Measurements from ENCODE around the gene COA7. TPM values are rescaled to one million over a fixed set of nuclear protein-coding genes. Genes with fewer than 3 reads are reported as not detected.

Gene COA7
- total RNA-seq, 4 donors from 2014 or later = 4.1 to 18.8 (median 11.2) TPM

DNA sequence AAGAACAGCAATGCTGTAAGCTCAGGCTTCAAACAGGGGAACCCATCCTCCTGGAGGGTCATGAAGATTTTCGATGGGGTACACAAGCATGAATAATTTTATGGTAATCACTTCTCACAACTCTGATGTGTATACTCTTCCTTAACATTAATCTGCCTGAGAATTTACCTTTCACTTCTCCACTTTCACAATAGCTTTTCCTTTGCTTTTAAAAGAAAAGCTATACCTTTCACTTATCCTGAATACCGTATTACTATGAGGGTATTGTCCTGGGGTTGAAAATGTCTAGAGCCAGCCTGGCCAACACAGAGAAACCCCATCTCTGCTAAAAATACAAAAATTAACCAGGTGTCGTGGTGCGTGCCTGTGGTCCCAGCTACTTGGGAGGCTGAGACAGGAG, 15.4 kb upstream of the COA7 start:
- TF ChIP-seq, protein P1, sequence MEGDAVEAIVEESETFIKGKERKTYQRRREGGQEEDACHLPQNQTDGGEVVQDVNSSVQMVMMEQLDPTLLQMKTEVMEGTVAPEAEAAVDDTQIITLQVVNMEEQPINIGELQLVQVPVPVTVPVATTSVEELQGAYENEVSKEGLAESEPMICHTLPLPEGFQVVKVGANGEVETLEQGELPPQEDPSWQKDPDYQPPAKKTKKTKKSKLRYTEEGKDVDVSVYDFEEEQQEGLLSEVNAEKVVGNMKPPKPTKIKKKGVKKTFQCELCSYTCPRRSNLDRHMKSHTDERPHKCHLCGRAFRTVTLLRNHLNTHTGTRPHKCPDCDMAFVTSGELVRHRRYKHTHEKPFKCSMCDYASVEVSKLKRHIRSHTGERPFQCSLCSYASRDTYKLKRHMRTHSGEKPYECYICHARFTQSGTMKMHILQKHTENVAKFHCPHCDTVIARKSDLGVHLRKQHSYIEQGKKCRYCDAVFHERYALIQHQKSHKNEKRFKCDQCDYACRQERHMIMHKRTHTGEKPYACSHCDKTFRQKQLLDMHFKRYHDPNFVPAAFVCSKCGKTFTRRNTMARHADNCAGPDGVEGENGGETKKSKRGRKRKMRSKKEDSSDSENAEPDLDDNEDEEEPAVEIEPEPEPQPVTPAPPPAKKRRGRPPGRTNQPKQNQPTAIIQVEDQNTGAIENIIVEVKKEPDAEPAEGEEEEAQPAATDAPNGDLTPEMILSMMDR (IDR thresholded peaks at IDR 0.05) = no peak
- no peak for TF ChIP-seq POLR2A (IDR thresholded peaks at IDR 0.05)
- no peaks in the 10 kb centered on the region for H3K4me1 ChIP-seq
- H3K9me3 ChIP-seq = no peaks in the 10 kb centered on the region
- no peaks in the 10 kb centered on the region for H3K27me3 ChIP-seq
- H3K36me3 ChIP-seq = no peaks in the 10 kb centered on the region
- intact Hi-C loops (cut with DNase I; ENCODE audit: low total_unique reads) = no loop called here
- DNase-seq = no peak
- no peak overlapping the region for H3K27ac ChIP-seq
- H3K4me3 ChIP-seq = no peak overlapping the region

DNA sequence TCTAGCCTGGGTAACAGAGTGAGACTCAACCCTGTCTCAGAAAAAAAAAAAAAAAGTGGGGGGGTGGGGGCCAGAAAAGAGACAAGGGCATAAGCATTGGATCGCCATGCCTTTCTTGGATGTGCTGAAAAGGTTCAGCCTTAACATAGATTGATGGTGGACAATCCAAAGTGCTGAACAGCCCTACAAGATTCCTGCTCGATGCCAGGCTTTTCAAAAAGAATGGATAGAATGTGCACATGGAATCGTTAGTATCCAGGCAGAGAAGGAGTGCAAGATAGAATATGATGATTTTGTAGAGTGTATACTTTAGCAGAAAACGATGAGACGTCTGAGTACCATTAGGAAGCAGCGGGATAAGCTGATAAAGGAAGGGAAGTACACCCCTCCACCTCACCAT, 10.9 kb upstream of the COA7 start:
- Histone ChIP-seq H3K4me1 (no peaks in the 10 kb centered on the region), H3K27ac (peak overlapping the region; percentile 54 to 56), H3K4me3 (no peak overlapping the region), H3K9me3 (no peaks in the 10 kb centered on the region), H3K27me3 (no peaks in the 10 kb centered on the region), H3K36me3 (no peaks in the 10 kb centered on the region)
- no peak for TF ChIP-seq POLR2A (IDR thresholded peaks at IDR 0.05)
- TF ChIP-seq, protein P1 (IDR thresholded peaks at IDR 0.05) = no peak
- intact Hi-C loops (cut with DNase I; ENCODE audit: low total_unique reads) = no loop called here
- DNase-seq = no peak

DNA sequence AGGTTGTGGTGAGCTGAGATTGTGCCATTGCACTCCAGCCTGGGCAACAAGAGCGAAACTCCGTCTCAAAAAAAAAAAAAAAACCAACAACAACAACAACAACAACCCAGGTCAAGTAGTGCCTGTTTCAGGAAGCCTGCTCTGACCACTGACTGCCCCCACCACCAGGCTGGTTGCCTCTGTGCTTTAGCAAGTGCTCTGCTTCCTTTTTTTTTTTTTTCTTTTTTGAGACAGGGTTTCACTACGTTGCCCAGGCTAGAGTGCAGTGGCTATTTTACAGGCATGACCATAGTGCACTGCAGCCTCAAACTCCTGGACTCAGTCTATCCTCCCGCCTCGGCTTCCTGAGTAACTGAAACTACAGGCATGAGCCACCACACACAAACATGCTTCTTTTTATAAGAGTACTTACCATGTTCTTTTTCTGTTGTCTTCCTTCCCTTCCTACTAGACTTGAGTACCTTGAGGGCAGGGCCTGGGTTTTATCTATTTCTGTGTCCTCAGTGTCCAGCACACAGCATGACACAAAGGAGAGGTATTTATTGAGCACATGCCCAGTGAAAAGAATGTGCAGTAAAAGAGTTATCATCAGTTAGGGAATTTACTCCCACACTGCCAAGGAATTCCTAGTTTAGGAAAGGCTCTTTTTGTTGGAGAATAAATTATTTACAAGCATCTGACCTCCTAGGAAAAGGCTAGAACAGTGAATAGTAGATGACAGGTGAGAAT, 9.9 kb upstream of the COA7 start:
- Histone ChIP-seq H3K27ac (peak overlapping the region; percentile 54 to 56), H3K4me1 (no peaks in the 10 kb centered on the region), H3K27me3 (no peaks in the 10 kb centered on the region), H3K9me3 (no peaks in the 10 kb centered on the region), H3K36me3 (no peaks in the 10 kb centered on the region), H3K4me3 (no peak overlapping the region)
- intact Hi-C loops (cut with DNase I; ENCODE audit: low total_unique reads) = no loop called here
- TF ChIP-seq, protein P1 (IDR thresholded peaks at IDR 0.05) = no peak
- no peak for TF ChIP-seq POLR2A (IDR thresholded peaks at IDR 0.05)
- DNase-seq = no peak

DNA sequence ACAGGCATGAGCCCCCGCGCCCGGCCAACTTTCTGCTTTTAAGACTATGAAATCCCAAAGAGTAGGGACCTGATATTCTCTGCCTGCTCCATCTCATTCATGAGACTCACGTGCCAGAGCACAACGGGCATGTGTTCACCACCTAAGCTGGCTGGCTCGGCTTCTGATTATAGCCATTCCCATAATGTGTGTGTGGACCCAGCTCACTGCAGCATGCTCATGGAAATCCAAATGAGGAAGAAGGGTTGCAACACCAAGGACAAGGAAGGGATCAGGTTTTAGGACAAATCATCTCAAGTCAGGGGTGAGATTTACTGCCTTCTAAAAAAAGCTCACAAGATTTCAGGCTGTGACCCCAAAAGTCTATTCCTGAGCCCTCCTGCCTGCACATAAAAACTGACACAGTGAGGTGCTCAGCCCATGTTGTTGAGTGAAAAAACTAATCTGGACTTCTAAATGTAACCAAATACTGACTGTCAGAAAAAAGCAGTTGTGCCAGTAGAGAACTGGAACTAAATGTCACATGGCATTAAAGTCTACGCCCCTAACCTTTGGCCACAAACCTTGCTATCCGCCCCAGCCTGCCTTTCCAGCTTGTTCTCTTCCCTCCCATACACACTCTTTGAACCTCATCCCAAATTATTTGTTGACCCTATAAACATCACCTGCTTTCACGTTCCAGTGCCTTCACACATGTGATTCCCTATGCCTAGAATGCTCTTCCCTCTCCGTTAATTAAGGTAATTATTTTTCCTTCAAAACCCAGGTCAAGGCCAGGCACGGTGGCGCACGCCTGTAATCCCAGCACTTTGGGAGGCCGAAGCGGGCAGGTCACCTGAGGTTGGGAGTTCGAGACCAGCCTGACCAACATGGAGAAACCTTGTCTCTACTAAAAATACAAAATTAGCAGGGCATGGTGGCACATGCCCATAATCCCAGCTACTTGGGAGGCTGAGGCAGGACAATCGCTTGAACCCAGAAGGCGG, 9.1 kb upstream of the COA7 start:
- H3K27ac ChIP-seq = peak overlapping the region; percentile 54 to 56

More for the DNA sequence above, 9.1 kb upstream of the COA7 start:
- Histone ChIP-seq H3K27me3 (no peaks in the 10 kb centered on the region), H3K36me3 (no peaks in the 10 kb centered on the region), H3K4me1 (no peaks in the 10 kb centered on the region), H3K4me3 (no peak overlapping the region), H3K9me3 (no peaks in the 10 kb centered on the region)
- TF ChIP-seq POLR2A (IDR thresholded peaks at IDR 0.05) = no peak
- TF ChIP-seq, protein P1 (IDR thresholded peaks at IDR 0.05) = no peak
- intact Hi-C loops (cut with DNase I; ENCODE audit: low total_unique reads) = no loop called here
- DNase-seq = no peak
